H9 (cell line): Measurements from ENCODE around the gene DNMT3B. TPM values are rescaled to one million over a fixed set of nuclear protein-coding genes. Genes with fewer than 3 reads are reported as not detected.

Experiments used
- DNase-seq: peaks from one replicate; pipeline ENCODE4 v3.0.0-alpha.2; 2017
- H2AFZ ChIP-seq: one replicate; pipeline ENCODE4 v1.6.1; 2013; ENCODE audit warnings: mild to moderate bottlenecking, low read length, control low read depth, moderate library complexity
- H2AK5ac ChIP-seq: 2 replicates; pipeline ENCODE4 v1.6.1; 2013; ENCODE audit warnings: low read length, control low read depth, mixed read lengths; ENCODE audit not compliant: insufficient read length
- H2BK120ac ChIP-seq: one replicate; pipeline ENCODE4 v1.6.1; 2013; ENCODE audit warnings: low read depth, mild to moderate bottlenecking, low read length, control low read depth, inconsistent platforms; ENCODE audit not compliant: poor library complexity, severe bottlenecking
- H2BK12ac ChIP-seq: 2 replicates; pipeline ENCODE4 v1.6.1; 2013; ENCODE audit warnings: low read length, control low read depth, mixed read lengths, low read depth; ENCODE audit not compliant: insufficient read length
- H2BK15ac ChIP-seq: 2 replicates; pipeline ENCODE4 v1.6.1; 2013; ENCODE audit warnings: low read depth, low read length, control low read depth
- H2BK20ac ChIP-seq: one replicate; pipeline ENCODE4 v1.6.1; 2013; ENCODE audit warnings: low read depth, mild to moderate bottlenecking, low read length, control low read depth, inconsistent platforms; ENCODE audit not compliant: poor library complexity, severe bottlenecking
- H2BK5ac ChIP-seq: 2 replicates; pipeline ENCODE4 v1.6.1; 2013; ENCODE audit warnings: low read length, control low read depth, mixed read lengths; ENCODE audit not compliant: insufficient read length
- H3K14ac ChIP-seq: 2 replicates; pipeline ENCODE4 v1.6.1; 2013; ENCODE audit warnings: low read length, control low read depth; ENCODE audit not compliant: insufficient read depth
- H3K18ac ChIP-seq: 2 replicates; pipeline ENCODE4 v1.6.1; 2013; ENCODE audit warnings: low read depth, mild to moderate bottlenecking, mixed read lengths, low read length, control low read depth; ENCODE audit not compliant: insufficient read length
- H3K23ac ChIP-seq: 2 replicates; pipeline ENCODE4 v1.6.1; 2013; ENCODE audit warnings: low read length, control low read depth, mixed read lengths, low read depth; ENCODE audit not compliant: insufficient read length
- H3K23me2 ChIP-seq: 2 replicates; pipeline ENCODE4 v1.6.1; 2013; ENCODE audit warnings: low read depth, mild to moderate bottlenecking, mixed read lengths, low read length, control low read depth; ENCODE audit not compliant: insufficient read length, poor library complexity, severe bottlenecking
- H3K27ac ChIP-seq: 2 replicates; pipeline ENCODE4 v1.5.1; 2013; ENCODE audit warnings: low read length, control low read depth, mixed read lengths, low read depth; ENCODE audit not compliant: insufficient read length
- H3K27me3 ChIP-seq: 2 replicates; pipeline ENCODE4 v1.6.1; 2013; ENCODE audit warnings: low read length, control low read depth, inconsistent platforms; ENCODE audit not compliant: insufficient read depth
- H3K4ac ChIP-seq: 2 replicates; pipeline ENCODE4 v1.6.1; 2013; ENCODE audit warnings: low read depth, mild to moderate bottlenecking, control low read depth, inconsistent platforms, low read length, moderate library complexity
- H3K4me1 ChIP-seq: 2 replicates; pipeline ENCODE4 v1.6.1; 2013; ENCODE audit warnings: low read length, control low read depth, inconsistent platforms; ENCODE audit not compliant: insufficient read depth
- H3K4me2 ChIP-seq: 2 replicates; pipeline ENCODE4 v1.6.1; 2013; ENCODE audit warnings: low read length, control low read depth, mixed read lengths; ENCODE audit not compliant: insufficient read length, insufficient read depth
- H3K56ac ChIP-seq: 2 replicates; pipeline ENCODE4 v1.6.1; 2013; ENCODE audit warnings: low read depth, mild to moderate bottlenecking, mixed read lengths, low read length, control low read depth; ENCODE audit not compliant: insufficient read length
- H3K79me1 ChIP-seq: 2 replicates; pipeline ENCODE4 v1.6.1; 2013; ENCODE audit warnings: low read depth, mild to moderate bottlenecking, moderate library complexity, low read length, control low read depth, inconsistent platforms; ENCODE audit not compliant: insufficient read depth, poor library complexity, severe bottlenecking
- H3K79me2 ChIP-seq: 2 replicates; pipeline ENCODE4 v1.6.1; 2013; ENCODE audit warnings: low read length, control low read depth, inconsistent platforms; ENCODE audit not compliant: insufficient read depth
- H3K9ac ChIP-seq: 2 replicates; pipeline ENCODE4 v1.6.1; 2013; ENCODE audit warnings: low read length, control low read depth, mixed read lengths; ENCODE audit not compliant: insufficient read length; ENCODE audit errors: extremely low read depth
- H3K9me3 ChIP-seq: one replicate; pipeline ENCODE4 v1.6.1; 2013; ENCODE audit warnings: low read depth, low read length, inconsistent platforms; ENCODE audit not compliant: control insufficient read depth
- H3T11ph ChIP-seq: one replicate; pipeline ENCODE4 v1.6.1; 2013; ENCODE audit warnings: mild to moderate bottlenecking, low read length, control low read depth, inconsistent platforms
- H4K20me1 ChIP-seq: one replicate; pipeline ENCODE4 v1.6.1; 2013; ENCODE audit not compliant: control insufficient read depth, insufficient read length, insufficient read depth
- H4K5ac ChIP-seq: 2 replicates; pipeline ENCODE4 v1.6.1; 2013; ENCODE audit warnings: low read depth, mild to moderate bottlenecking, mixed read lengths, low read length, control low read depth; ENCODE audit not compliant: insufficient read length
- H4K8ac ChIP-seq: replicated peaks from 2 replicates; pipeline ENCODE4 v1.6.1; 2013; ENCODE audit warnings: low read length, control low read depth, mixed read lengths, low read depth; ENCODE audit not compliant: insufficient read length
- H4K91ac ChIP-seq: 2 replicates; pipeline ENCODE4 v1.6.1; 2013; ENCODE audit warnings: low read depth, mild to moderate bottlenecking, moderate library complexity, mixed read lengths, low read length, control low read depth; ENCODE audit not compliant: insufficient read length
- H3K27ac Mint-ChIP-seq, 3 experiments: 2 replicates in 2 of 3; 3 replicates in 1 of 3; pipeline ENCODE4 v1.8.0; 2020 to 2021; ENCODE audit warnings: mixed read lengths in 3 of 3, mild to moderate bottlenecking in 1 of 3, moderate library complexity in 1 of 3
- H3K27me3 Mint-ChIP-seq: 2 replicates; pipeline ENCODE4 v1.8.0; 2021; ENCODE audit warnings: low read depth, mild to moderate bottlenecking, moderate library complexity, mixed read lengths
- H3K36me3 Mint-ChIP-seq, 3 experiments: 2 replicates in 2 of 3; 3 replicates in 1 of 3; pipeline ENCODE4 v1.8.0; 2020 to 2021; ENCODE audit warnings: low read depth in 3 of 3, mixed read lengths in 3 of 3; ENCODE audit not compliant: insufficient read depth in 1 of 3
- H3K4me1 Mint-ChIP-seq, 2 experiments: 2 replicates each; pipeline ENCODE4 v1.8.0; 2020; ENCODE audit warnings: mixed read lengths in 2 of 2
- H3K4me3 Mint-ChIP-seq, 2 experiments: 2 replicates in 1 of 2; 3 replicates in 1 of 2; pipeline ENCODE4 v1.8.0; 2020 to 2021; ENCODE audit warnings: mild to moderate bottlenecking in 2 of 2, mixed read lengths in 2 of 2, moderate library complexity in 1 of 2
- H3K9me3 Mint-ChIP-seq, 2 experiments: 2 replicates in 1 of 2; 3 replicates in 1 of 2; pipeline ENCODE4 v1.8.0; 2020; ENCODE audit warnings: mild to moderate bottlenecking in 2 of 2, mixed read lengths in 2 of 2, moderate library complexity in 1 of 2
- WGBS: extraction: QIAGEN DNeasy Blood & Tissue Kit; methylation state at CpG from one replicate; pipeline ENCODE4 v1.1.7; 2013; ENCODE audit warnings: missing lambda C conversion rate, low lambda C conversion rate, mixed read lengths; ENCODE audit not compliant: insufficient read length; ENCODE audit errors: extremely low coverage; 5-methylcytosine and 5-hydroxymethylcytosine counted together
- total RNA-seq: library from RNA; stranded (reverse); gene quantifications from 2 replicates; pipeline ENCODE4 v1.2.1, GENCODE V29; 2021
- TF ChIP-seq, protein P1 (sequence below): fragments of 200-600 bp; sonication (generic); conservative IDR thresholded peaks from 3 replicates; pipeline ENCODE4 v1.8.0; 2021; ENCODE audit warnings: antibody characterized with exemption, mild to moderate bottlenecking

The DNMT3B gene
- total RNA-seq, 1 experiment from 2014 or later: 980 TPM

DNA sequence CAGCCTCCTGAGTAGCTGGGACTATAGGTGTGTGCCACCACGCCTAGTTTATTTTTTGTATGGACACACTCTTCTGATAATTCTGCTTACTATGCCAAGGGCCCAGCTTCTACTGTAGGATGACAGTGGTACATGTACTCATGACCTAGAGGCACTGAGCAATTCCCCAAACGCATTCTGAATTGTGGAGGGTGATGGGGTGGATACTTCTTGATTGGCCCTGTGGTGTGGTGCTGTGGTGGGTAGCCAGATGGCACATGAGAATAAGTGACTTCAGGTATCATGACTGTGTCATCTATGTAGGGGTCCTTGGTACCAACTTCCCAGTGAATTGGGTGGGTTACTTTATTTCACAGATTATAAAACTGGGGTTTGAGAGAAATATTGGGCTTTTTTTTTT, 11.0 kb downstream of the DNMT3B start:
- Histone ChIP-seq H3K14ac (no peak overlapping the region), H3K9me3 (no peaks in the 10 kb centered on the region), H4K20me1 (peaks cover 2% of the 10 kb centered on the region), H3K79me1 (no peaks in the 10 kb centered on the region), H3K4me1 (peaks cover 6% of the 10 kb centered on the region; the same call in 1 of the 2 replicates), H4K8ac (no peak overlapping the region), H3K23ac (no peak overlapping the region), H3K79me2 (peaks cover 84% of the 10 kb centered on the region), H3K23me2 (no peaks in the 10 kb centered on the region), H2BK20ac (no peak overlapping the region), H2BK15ac (no peak overlapping the region), H4K5ac (no peak overlapping the region), H3K9ac (no peak overlapping the region), H2BK120ac (no peak overlapping the region), H3K56ac (no peak overlapping the region), H3K27me3 (no peaks in the 10 kb centered on the region), H3K4ac (no peak overlapping the region), H2AK5ac (no peak overlapping the region), H3K27ac (no peak overlapping the region), H3K4me2 (no peak overlapping the region), H3K18ac (no peak overlapping the region), H4K91ac (no peak overlapping the region), H2BK5ac (no peak overlapping the region), H2BK12ac (no peak overlapping the region), H3T11ph (no peak overlapping the region), H2AFZ (no peak overlapping the region)
- DNase-seq: no peak
- no CpG with 5 or more reads among the region's 2 CpGs for WGBS
- Mint-ChIP-seq H3K36me3 (peaks cover 42 to 96% (median 66%) of the 10 kb centered on the region in 3 experiments; a peak in 6 of 7 replicates), H3K27me3 (no peaks in the 10 kb centered on the region; the same call in 1 of the 2 replicates), H3K27ac (peak overlapping the region; percentile 24 to 76 (median 45); a peak in 5 of 7 replicates), H3K4me1 (peaks cover 77 to 90% of the 10 kb centered on the region in 2 experiments), H3K4me3 (peak overlapping the region in 1 of 2 experiments; percentile 58; a peak in 2 of 5 replicates), H3K9me3 (no peaks in the 10 kb centered on the region)
- TF ChIP-seq, protein P1, sequence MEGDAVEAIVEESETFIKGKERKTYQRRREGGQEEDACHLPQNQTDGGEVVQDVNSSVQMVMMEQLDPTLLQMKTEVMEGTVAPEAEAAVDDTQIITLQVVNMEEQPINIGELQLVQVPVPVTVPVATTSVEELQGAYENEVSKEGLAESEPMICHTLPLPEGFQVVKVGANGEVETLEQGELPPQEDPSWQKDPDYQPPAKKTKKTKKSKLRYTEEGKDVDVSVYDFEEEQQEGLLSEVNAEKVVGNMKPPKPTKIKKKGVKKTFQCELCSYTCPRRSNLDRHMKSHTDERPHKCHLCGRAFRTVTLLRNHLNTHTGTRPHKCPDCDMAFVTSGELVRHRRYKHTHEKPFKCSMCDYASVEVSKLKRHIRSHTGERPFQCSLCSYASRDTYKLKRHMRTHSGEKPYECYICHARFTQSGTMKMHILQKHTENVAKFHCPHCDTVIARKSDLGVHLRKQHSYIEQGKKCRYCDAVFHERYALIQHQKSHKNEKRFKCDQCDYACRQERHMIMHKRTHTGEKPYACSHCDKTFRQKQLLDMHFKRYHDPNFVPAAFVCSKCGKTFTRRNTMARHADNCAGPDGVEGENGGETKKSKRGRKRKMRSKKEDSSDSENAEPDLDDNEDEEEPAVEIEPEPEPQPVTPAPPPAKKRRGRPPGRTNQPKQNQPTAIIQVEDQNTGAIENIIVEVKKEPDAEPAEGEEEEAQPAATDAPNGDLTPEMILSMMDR: no peak
